Lower leg skin (tissue), 3 donors: ENCODE results near the gene PTPRN2.

Source experiments
- CTCF ChIP-seq, 3 donors: fragments of 450-650 bp; IDR thresholded peaks; one replicate each; pipeline ENCODE4 v1.5.1; 2016; ENCODE audit warnings: antibody characterized with exemption in 3 of 3, mild to moderate bottlenecking in 3 of 3, moderate library complexity in 2 of 3
- POLR2A ChIP-seq, 2 donors: fragments of 450-650 bp; IDR thresholded peaks; one replicate each; pipeline ENCODE4 v1.6.1; 2016 to 2017; ENCODE audit warnings: antibody characterized with exemption in 2 of 2, mild to moderate bottlenecking in 1 of 2, moderate library complexity in 1 of 2

GRCh38 chr7:158458716-158459282 is 128.8 kb downstream of the PTPRN2 start:
- TF ChIP-seq CTCF (IDR thresholded peaks at IDR 0.05) (no peak), POLR2A (IDR thresholded peaks at IDR 0.05) (no peak)
